Inflammatory macrophage treated with lipopolysaccharide for 1 hour (primary cell): ENCODE data around the gene TMEM43.

Source experiments
- DNase-seq, 2 donors: peaks; one replicate each; pipeline ENCODE4 v3.0.0-alpha.2; 2020 to 2022

The TMEM43 gene

GRCh38 chr3:14138878-14139655 lies 14.2 kb downstream of the TMEM43 start:
- no peak for DNase-seq

DNA sequence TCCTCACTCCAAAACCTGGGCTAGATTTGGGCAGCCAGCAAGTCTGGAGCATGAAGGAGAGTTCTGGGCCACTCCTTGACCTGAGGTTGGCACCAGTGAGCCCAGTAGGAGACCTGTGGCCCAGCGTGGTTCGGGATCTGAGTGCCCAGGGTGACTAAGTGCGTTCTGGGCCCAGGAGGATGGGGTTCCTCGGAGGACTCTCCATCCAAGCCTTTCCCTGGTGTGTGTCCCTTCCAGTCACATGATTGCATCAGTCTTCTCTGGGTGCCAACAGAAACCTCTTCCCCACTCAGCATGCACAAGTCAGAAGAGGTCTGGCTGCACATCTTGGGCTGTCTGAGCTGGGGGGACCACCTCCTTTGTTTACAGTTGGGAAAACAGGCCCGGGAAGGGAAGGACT lies 14.9 kb downstream of the TMEM43 start:
- no peak for DNase-seq

DNA sequence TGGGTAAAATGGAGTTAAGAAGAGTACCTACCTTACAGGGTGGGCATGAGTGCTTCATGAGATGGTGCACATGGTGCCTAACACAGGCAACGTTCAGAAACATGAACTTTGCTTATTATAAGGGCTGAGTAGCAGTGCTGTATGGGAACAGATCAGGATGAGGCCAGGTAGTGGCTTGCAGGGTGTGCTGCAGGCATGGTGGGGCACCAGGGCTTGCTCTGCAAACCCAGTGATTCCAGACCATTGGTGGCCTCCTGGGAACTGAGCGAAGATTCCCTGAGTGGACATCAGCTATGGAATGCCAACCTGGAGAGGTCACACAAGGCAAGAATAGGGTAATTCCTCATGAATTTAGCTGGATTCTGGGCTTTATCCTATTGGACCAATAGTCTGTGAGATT lies 15.8 kb downstream of the TMEM43 start:
- no peak for DNase-seq

DNA sequence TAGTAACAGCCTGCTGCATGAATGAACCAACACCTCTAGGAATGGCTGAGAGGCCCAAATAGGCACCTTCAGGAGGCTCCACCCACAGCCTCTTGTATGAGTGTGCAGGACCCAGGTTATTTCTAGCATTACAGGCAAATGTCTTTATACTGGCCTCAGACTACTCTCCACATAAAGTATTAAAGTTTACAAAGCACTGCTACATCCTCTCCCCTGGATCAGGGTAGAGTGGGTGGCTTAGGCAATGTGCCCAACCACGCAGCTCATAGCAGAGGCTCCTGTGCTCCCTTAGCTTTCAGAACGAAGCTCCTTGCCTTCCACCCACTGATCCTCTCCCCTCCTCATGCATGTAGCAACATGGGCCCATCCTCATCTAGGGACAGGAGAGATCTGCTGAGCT lies 16.3 kb downstream of the TMEM43 start:
- peak in 1 of 2 donors; percentile 19 for DNase-seq

- peak in 1 of 2 donors; percentile 33 for DNase-seq
These were observed 16.9 kb downstream of the TMEM43 start for GRCh38 chr3:14141602-14142341.

DNA sequence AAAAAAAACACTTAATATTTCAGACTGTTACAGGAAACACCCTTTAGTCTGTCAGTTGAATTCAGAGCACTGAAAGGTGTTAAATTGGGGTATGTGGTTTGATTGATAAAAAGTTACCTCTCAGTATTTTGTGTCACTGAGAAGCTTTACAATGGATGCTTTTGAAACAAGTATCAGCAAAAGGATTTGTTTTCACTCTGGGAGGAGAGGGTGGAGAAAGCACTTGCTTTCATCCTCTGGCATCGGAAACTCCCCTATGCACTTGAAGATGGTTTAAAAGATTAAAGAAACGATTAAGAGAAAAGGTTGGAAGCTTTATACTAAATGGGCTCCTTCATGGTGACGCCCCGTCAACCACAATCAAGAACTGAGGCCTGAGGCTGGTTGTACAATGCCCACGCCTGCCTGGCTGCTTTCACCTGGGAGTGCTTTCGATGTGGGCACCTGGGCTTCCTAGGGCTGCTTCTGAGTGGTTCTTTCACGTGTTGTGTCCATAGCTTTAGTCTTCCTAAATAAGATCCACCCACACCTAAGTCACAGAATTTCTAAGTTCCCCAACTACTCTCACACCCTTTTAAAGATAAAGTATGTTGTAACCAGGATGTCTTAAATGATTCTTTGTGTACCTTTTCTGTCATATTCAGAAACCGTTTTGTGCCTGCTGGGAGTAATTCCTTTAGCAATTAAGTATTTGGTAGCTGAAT lies 17.9 kb downstream of the TMEM43 start:
- peak in 1 of 2 donors; percentile 43 for DNase-seq

- no peak for DNase-seq
These were observed 18.7 kb downstream of the TMEM43 start for GRCh38 chr3:14143271-14144225.

GRCh38 chr3:14144423-14145075 lies 19.7 kb downstream of the TMEM43 start:
- peak; percentile 94 to 96 for DNase-seq

DNA sequence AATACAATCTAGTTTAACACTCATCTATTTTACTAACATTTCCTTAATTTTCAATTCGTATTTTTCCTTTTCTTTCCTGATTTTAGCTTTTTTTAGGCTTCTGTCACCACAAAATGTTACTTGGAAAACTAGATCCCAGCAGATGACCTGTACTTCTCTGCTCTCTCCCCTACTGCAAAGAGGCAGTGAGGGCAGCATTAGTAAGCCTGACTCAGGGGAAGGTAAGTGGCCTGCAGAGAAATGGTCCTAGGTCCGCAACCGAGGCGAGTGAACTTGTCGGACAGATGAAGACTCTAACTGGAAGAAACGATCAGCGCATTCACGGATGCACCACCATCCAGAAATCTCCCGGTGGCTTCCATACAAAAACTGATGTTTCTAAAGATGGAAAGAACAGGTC lies 20.4 kb downstream of the TMEM43 start:
- no peak for DNase-seq

DNA sequence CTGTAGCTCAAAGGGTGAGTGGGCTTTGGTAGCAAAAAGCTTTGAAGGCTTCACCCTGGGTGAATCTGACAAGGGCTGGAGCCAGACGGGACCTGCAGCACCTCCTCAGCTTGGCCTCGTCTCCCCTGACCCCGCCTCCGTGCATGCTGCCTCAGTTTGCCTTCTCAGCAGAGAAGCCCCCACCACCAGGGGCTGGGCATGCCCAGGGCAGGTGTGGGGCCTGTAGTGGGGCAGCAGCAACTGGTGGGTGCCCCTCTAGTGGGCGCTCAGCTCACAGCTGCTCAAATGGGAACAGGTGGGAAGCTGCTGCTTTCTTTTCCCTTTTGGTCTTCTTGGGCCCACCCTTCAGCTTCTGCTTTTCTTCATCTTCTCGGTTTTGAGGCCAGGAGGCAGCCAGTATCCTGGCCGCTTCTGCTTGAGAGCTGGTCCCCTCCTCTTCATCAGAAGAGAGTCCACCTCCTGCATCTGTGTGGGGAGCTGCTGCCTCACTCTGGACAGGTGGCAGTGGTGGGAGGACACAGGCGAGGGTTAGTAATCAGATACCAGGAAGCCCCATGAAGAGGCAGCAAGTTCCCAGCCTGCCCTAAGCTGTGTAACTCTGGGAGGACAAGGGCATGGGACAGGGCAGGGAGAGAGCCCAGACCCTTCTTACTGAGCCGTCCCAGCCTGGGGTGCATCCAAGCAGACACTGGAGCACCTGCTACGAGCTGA lies 21.0 kb downstream of the TMEM43 start:
- no peak for DNase-seq

DNA sequence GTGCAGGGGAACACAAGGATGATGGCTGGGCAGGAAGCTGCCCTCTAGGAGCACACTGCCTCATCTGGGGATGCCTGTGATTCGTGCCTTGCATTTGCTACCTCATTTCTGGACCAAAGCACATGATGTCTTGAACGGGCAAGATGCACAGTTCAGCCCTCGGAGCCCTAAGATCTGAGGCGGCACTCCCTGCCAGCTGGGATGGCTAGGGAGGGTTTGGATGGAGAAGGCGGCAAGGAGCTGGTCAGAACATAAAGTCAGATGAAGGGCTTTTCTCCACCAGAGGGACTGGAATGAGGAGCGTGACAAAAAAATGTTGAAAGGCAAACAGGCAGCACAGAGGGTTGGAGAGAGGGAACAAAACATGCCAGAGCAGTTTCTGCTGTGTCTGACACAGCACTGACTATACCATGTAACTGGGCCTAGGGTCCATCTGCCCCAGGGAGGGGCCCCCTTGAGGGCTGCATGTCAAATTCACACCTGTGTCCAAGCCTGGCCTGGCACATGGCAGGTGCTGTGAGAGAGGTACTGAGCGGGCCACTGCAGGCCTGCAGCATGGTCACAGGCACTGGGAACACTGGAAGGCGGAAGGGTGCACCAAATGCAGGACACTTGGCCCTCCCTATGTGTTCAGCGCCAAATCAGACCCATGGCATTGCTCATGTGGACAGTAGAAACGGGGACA lies 21.7 kb downstream of the TMEM43 start:
- DNase-seq: no peak

- peak; percentile 37 to 48 for DNase-seq
These were observed 22.2 kb downstream of the TMEM43 start for GRCh38 chr3:14147066-14147435.

GRCh38 chr3:14147617-14148016 lies 22.8 kb downstream of the TMEM43 start:
- DNase-seq: peak in 1 of 2 donors; percentile 36

DNA sequence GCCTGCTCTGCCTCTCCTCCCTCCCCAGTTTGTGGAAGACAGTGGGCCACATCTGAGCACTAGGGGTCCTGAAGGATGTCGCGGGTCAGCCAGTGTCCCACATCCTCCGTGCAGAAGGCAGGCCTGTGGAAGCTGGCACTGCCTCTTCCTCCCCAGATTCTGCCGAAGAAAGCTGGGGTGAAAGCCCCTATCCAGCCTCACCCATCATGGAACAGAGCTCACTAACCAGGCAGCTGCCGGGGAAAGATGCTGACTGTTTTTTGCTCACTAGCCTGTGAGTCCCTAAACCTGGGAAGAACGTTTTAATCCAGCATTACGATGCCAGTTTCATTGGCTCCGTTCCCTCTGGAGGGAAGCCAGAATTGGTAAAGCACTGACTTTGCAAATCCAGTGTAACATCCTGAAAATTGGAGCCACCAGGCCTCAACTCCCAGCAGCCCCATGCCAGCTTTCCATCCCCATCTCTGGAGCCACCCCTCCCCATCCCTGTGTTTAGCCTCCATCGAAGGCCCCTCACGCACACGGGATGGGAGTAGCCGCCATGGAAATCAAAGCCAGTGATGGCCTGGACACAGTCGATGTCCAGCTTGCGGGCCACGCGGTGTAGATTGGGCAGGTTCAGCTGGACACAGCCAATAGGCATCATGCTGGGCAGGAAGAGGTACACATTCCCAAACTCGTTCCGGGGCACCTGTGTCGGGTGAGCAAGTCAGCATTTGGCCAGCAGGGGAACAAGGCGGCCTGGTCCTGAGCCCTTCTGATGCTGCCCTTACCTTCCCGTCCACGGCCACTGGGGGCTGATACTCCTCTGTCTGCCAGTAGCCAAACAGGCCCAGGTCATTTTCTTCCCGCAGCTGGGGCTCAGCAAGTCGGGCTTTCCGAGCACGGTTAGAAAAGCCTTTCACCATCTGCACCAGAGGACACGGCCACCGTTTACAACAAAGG lies 23.5 kb downstream of the TMEM43 start:
- no peak for DNase-seq

- no peak for DNase-seq
These were observed 25.2 kb downstream of the TMEM43 start for GRCh38 chr3:14150078-14150477.

DNA sequence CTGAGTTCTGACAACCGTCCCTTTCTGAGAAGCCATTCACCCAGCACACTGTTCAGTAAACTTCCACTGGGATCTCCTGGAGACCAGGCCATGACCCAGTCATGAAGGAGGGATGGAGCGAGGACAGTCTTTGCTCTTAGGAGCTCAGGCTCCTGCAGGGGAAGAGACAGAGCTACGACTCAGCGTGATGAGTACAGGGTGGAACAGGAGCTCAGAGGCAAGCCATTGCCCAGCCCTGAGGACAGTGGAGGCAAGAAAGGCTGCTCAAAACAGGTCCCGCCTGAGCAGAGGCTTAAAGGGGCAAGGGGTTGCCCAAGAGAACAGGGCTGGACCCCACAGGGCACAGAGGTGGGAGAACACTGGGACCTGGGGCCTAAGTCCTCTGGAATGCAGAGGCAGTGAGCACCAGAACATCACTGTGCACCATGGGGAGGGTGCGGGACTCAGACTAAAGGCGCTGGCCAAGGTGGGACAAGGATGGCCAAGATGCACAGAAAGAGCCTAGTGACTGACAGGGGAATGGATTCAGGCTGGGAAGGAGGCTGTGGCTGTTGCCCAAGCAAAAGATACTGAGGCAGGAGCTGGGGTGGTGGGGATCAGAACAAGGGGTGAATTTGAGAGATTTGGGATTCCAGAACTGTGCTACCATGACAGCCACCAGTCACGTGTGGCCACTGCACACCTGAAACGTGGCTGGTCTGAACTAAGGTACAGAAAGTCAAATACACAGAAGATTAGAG lies 25.8 kb downstream of the TMEM43 start:
- DNase-seq: no peak

DNA sequence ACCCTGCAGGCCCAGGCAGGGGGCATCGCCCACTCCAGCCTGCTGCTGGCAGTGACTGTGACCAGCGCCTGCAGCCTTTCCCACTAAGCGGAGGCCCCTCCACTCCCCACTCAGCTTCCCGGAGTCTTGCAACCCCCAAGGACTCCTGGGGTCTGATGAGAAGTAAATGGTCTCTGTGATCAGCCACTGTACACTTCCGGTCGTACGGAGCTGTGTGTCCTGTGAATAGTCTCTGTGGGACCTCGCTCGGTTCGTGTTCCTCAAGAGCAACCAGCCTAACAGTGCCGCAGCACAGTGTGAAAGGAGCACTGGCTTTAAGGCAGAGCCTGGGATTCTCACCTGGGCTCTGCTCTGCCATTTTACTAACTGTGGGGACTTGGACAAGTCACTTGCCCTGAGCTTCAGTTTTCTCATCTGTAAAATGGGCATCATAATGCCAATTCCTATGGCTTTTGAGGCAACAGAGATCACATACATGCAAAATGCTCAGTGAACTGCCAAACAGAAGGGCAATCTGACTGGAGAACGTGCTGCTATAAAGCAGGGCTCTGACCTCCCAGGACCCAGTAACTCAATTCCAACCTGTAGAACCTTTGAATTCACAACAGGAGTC lies 26.7 kb downstream of the TMEM43 start:
- DNase-seq: no peak

- no peak for DNase-seq
These were observed 27.5 kb downstream of the TMEM43 start for GRCh38 chr3:14152233-14152962.
